ENCODE measurements around the gene DMWD. TPM values are rescaled to one million over a fixed set of nuclear protein-coding genes. Genes with fewer than 3 reads are reported as not detected.
A peak's percentile ranks its signal among the peaks of the same experiment; 100 is the strongest.

DMWD gene
- total RNA-seq, 1 donor from 2014 or later, result 77.3 TPM

DNA sequence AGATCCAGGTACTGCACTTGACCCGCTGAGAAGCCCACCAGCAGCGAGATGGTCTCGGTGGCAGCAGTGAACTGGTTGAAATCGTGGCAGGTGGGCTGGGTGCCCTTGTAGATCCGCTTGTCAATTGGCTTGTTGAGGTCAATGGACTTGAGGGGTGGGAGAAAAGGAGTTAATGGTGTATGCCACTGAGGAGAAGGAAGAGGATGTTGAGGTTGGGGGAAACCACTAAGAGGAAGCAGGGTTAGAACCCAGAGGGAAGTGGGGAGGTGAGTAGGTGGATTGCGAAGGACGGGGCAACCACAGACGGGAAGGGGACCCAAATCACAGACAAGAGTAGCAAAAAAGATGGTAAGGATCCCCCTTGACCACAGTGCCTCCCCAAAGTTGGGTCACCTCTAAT is 1.7 kb downstream of the DMWD start:
- Mint-ChIP-seq H3K27ac (peak overlapping the region; percentile 13), H3K4me3 (peak overlapping the region; percentile 88), H3K9me3 (no peaks in the 10 kb centered on the region), H3K27me3 (peaks cover 1% of the 10 kb centered on the region), H3K36me3 (ENCODE audit: low read depth) (peaks cover 42% of the 10 kb centered on the region), H3K4me1 (peaks cover 27% of the 10 kb centered on the region)
- DNase-seq (no peak), ATAC-seq (ENCODE audit: low read depth) (no peak)
- ChIA-PET CTCF (no interaction called here), POLR2A (interaction anchor here (1.1 to 4.5 kb wide), 2 partner anchors 21 to 74 kb away, joined by 8 to 46 read pairs; partner anchors contain the start of gene SIX5)
- TF ChIP-seq, protein P1, sequence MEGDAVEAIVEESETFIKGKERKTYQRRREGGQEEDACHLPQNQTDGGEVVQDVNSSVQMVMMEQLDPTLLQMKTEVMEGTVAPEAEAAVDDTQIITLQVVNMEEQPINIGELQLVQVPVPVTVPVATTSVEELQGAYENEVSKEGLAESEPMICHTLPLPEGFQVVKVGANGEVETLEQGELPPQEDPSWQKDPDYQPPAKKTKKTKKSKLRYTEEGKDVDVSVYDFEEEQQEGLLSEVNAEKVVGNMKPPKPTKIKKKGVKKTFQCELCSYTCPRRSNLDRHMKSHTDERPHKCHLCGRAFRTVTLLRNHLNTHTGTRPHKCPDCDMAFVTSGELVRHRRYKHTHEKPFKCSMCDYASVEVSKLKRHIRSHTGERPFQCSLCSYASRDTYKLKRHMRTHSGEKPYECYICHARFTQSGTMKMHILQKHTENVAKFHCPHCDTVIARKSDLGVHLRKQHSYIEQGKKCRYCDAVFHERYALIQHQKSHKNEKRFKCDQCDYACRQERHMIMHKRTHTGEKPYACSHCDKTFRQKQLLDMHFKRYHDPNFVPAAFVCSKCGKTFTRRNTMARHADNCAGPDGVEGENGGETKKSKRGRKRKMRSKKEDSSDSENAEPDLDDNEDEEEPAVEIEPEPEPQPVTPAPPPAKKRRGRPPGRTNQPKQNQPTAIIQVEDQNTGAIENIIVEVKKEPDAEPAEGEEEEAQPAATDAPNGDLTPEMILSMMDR (IDR thresholded peaks at IDR 0.05), result no peak
- intact Hi-C loops (cut with micrococcal nuclease), result loop anchor here (5.0 kb wide), 1 partner anchor 99 kb away; the partner anchor contains the start of genes QPCTL and SNRPD2

DNA sequence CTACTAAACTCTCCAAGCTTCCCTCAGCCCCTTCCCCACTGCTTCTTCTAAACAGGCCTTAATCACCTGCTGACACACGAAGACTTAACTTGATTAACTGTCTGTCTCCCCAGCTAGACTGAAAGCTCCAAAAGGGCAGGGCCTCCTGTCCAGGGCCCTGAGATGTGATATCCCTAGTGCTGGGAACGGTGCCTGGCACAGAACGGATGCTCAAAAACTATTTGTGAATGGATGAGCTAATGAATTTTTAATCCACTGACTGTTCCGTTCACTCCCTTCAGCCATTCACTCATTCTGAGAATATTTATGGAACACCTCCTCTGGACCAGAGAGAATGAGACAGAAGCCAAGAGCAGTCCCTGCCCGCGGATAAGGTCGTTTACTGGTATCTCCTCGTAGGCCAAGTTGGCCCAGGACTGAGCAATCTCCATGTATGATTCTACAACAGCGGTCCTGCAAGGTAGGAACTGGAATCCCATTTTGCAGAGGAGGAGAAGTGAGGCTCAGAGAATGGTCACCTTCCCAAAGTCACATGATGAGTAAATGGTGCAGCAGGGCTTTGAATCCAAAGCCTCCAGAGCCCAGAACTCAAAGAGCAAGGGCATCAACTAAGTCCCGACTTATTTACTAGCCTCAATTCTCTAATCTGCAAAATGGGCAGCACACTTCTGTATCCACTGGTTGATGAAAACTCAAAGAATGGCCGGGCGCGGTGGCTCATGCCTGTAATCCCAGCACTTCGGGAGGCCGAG is 3.4 kb downstream of the DMWD start:
- Mint-ChIP-seq H3K27me3 (no peaks in the 10 kb centered on the region), H3K9me3 (no peaks in the 10 kb centered on the region), H3K4me1 (peaks cover 27% of the 10 kb centered on the region), H3K36me3 (ENCODE audit: low read depth) (peaks cover 45% of the 10 kb centered on the region), H3K4me3 (no peak overlapping the region), H3K27ac (no peak overlapping the region)
- ATAC-seq (ENCODE audit: low read depth) (no peak), DNase-seq (no peak)
- CTCF ChIA-PET, result interaction anchor here (0.9 kb wide), 1 partner anchor 20 kb away, joined by 3 read pairs; the partner anchor contains the start of gene SIX5
- TF ChIP-seq, protein P1 (IDR thresholded peaks at IDR 0.05), result no peak
- intact Hi-C loops (cut with micrococcal nuclease), result no loop called here
- POLR2A ChIA-PET, result interaction anchor here (0.6 to 0.9 kb wide), 3 partner anchors 19 to 79 kb away, joined by 3 to 5 read pairs (median 5); no protein-coding TSS in a partner anchor

DNA sequence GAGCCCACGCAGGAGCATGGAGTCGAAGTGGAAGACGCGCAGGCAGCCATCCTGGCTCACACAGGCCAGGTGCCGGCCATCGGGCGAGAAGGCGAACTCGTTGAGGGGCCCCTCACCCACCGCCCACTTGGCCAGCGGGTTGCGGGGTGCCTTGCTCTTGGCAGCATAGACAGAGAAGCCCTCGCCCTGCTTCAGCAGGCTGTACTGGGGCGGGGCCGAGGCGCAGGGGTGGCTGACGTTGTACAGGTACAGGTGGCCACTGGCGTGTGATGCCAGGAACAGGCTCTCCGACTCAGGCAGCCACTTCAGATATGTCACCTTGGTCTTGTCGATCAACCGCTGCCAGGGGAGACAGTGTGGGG is 6.1 kb downstream of the DMWD start:
- Mint-ChIP-seq H3K4me3 (no peak overlapping the region), H3K4me1 (peaks cover 11% of the 10 kb centered on the region), H3K27ac (no peak overlapping the region), H3K36me3 (ENCODE audit: low read depth) (peaks cover 45% of the 10 kb centered on the region), H3K9me3 (no peaks in the 10 kb centered on the region), H3K27me3 (no peaks in the 10 kb centered on the region)
- TF ChIP-seq, protein P1 (IDR thresholded peaks at IDR 0.05), result no peak
- no peak for ATAC-seq (ENCODE audit: low read depth)
- intact Hi-C loops (cut with micrococcal nuclease), result no loop called here
- ChIA-PET CTCF (no interaction called here), POLR2A (interaction anchor here (1.0 kb wide), 1 partner anchor 17 kb away, joined by 3 read pairs; no protein-coding TSS in a partner anchor)
- DNase-seq, result no peak

DNA sequence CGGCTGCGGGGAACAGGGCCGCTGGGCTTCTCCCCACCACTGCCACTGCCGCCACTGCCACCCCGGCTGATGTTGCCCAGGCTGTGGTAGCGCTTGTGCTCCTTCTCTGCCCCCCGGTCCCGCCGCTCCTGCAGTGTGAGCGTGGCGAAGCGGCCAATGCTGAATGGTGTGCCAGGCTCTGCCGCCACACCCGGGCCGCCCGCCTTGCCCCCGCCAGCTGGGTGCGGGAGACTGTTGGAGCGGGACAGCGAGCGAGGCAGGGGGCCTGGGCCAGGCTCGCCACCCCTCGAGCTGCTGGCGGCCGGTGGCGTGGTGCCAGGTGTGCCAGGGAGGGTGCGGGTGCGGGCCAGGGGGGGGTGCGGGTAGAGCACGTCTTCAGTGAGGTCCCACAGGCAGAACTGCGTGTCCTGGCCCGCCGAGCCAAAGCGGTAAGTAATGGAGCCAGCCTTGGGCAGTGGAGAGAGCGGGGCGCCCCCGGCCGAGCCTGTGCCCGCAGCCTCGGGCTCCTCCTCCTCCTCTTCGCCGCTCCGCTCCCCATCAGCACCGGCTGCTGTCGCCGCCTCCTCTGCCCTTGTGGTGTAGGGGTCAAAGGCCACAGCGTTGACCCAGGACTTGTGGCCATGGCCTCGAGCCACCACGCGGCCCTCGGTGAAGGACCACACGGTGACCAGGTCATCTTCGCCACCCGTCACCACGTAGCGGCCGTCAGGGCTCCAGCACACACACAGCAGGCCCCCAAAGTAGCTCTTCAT is 6.7 kb downstream of the DMWD start:
- Mint-ChIP-seq H3K27ac (no peak overlapping the region), H3K27me3 (no peaks in the 10 kb centered on the region), H3K4me3 (no peak overlapping the region), H3K4me1 (peaks cover 8% of the 10 kb centered on the region), H3K36me3 (ENCODE audit: low read depth) (peaks cover 44% of the 10 kb centered on the region), H3K9me3 (no peaks in the 10 kb centered on the region)
- POLR2A ChIA-PET, result interaction anchor here (1.0 kb wide), 1 partner anchor 16 kb away, joined by 3 read pairs; no protein-coding TSS in a partner anchor
- DNase-seq, result no peak
- CTCF ChIA-PET, result no interaction called here
- TF ChIP-seq, protein P1 (IDR thresholded peaks at IDR 0.05), result no peak
- ATAC-seq (ENCODE audit: low read depth), result no peak
- intact Hi-C loops (cut with micrococcal nuclease), result no loop called here

DNA sequence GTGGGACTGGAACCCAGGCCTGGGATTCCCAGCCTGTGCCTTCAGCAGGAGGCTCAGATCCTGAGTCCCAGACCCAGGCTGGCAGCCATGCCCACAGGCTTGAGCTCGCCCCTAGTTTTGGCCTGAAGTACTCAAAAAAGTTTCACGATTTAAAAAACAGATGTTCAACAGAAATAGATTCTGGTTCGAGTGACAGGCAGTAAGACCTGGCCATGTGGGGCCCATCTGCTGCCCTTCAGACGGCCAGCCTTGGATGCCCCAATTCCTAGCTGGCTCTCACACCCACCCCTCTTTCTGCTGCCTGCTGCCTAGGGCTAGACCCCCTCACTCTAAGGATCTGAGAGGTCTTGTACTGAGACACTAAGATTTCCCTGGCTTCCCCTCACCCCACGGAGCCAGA is 7.5 kb downstream of the DMWD start:
- peaks cover 39% of the 10 kb centered on the region for H3K36me3 Mint-ChIP-seq (ENCODE audit: low read depth)
- peaks cover 8% of the 10 kb centered on the region for H3K4me1 Mint-ChIP-seq
- TF ChIP-seq, protein P1 (IDR thresholded peaks at IDR 0.05), result no peak
- no peak overlapping the region for H3K4me3 Mint-ChIP-seq
- H3K9me3 Mint-ChIP-seq, result no peaks in the 10 kb centered on the region
- ATAC-seq (ENCODE audit: low read depth), result no peak
- H3K27me3 Mint-ChIP-seq, result no peaks in the 10 kb centered on the region
- DNase-seq, result no peak
- ChIA-PET POLR2A (no interaction called here), CTCF (no interaction called here)
- intact Hi-C loops (cut with micrococcal nuclease), result no loop called here
- H3K27ac Mint-ChIP-seq, result no peak overlapping the region

All from activated B cell treated with CpG ODN at 0.5 μM for 24 hours (primary cell).